Endometrial microvascular endothelial cells (primary cell): ENCODE data around the gene MTIF3. TPM values are rescaled to one million over a fixed set of nuclear protein-coding genes. Genes with fewer than 3 reads are reported as not detected.

Experiments
- in situ Hi-C: cut with HindIII; loops from 2 replicates; pipeline ENCODE4 v1.10.0; 2017; ENCODE audit warnings: low sequenced_read_pairs, low pct_unique_long_range_greater_than_20kb; ENCODE audit errors: inconsistent ontology term
- total RNA-seq: library from RNA; depleted of rRNA; stranded (reverse); fragments of >200 nt; gene quantifications from one replicate; pipeline ENCODE4 v1.2.3, GENCODE V29; 2015; ENCODE audit errors: inconsistent ontology term

MTIF3 gene
- total RNA-seq, 1 donor from 2014 or later, result 49.0 TPM

GRCh38 chr13:27393101-27393500 is 57.3 kb downstream of the MTIF3 start:
- in situ Hi-C loops, result no loop called here

GRCh38 chr13:27391471-27391870 is 58.9 kb downstream of the MTIF3 start:
- in situ Hi-C loops, result no loop called here

GRCh38 chr13:27389891-27390290 is 60.5 kb downstream of the MTIF3 start:
- in situ Hi-C loops, result no loop called here

GRCh38 chr13:27388241-27388640 is 62.1 kb downstream of the MTIF3 start:
- in situ Hi-C loops, result no loop called here

Other genes starting within 250 kb of the MTIF3 start
- 824 TPM for gene RPL21, start 199.0 kb downstream of the MTIF3 start, total RNA-seq
- 14.9 TPM for gene RASL11A, start 179.7 kb downstream of the MTIF3 start, total RNA-seq
- gene GTF3A, start 25.9 kb downstream of the MTIF3 start, total RNA-seq, result 132 TPM
- 9.3 TPM for gene LNX2, start 170.0 kb upstream of the MTIF3 start, total RNA-seq
- 82.2 TPM for gene POLR1D, start 171.3 kb upstream of the MTIF3 start, total RNA-seq